Mesenchymal stem cell (in vitro differentiated cells and primary cell): ENCODE data around the gene KIAA1328.

ENCODE experiments used
- DNase-seq: peaks from one replicate; pipeline ENCODE4 v3.0.0-alpha.2; 2013
- H2AFZ ChIP-seq: one replicate; pipeline ENCODE4 v1.6.1; 2013; ENCODE audit warnings: low read depth, mild to moderate bottlenecking, control low read depth, inconsistent platforms, low read length, moderate library complexity
- H2AK5ac ChIP-seq: 2 replicates; pipeline ENCODE4 v1.6.1; 2013; ENCODE audit warnings: low read length, moderate library complexity, mild to moderate bottlenecking, inconsistent platforms; ENCODE audit not compliant: severe bottlenecking
- H2BK120ac ChIP-seq: one replicate; pipeline ENCODE4 v1.6.1; 2013; ENCODE audit warnings: low read depth, mild to moderate bottlenecking, inconsistent platforms, low read length, moderate library complexity
- H2BK12ac ChIP-seq, 2 experiments: one replicate each; pipeline ENCODE4 v1.6.1; 2013; ENCODE audit warnings: inconsistent platforms in 2 of 2, low read length in 2 of 2, mild to moderate bottlenecking in 2 of 2, moderate library complexity in 2 of 2, control low read depth in 1 of 2
- H2BK15ac ChIP-seq: one replicate; pipeline ENCODE4 v1.6.1; 2013; ENCODE audit warnings: mild to moderate bottlenecking, low read depth, inconsistent platforms; ENCODE audit not compliant: poor library complexity, severe bottlenecking
- H2BK5ac ChIP-seq: 2 replicates; pipeline ENCODE4 v1.6.1; 2013; ENCODE audit warnings: low read depth, mild to moderate bottlenecking, low read length, control low read depth, inconsistent platforms; ENCODE audit not compliant: poor library complexity, severe bottlenecking
- H3K14ac ChIP-seq, 2 experiments: one replicate each; pipeline ENCODE4 v1.6.1; 2013; ENCODE audit warnings: inconsistent platforms in 2 of 2, low read length in 2 of 2, control low read depth in 1 of 2, mild to moderate bottlenecking in 1 of 2, moderate library complexity in 1 of 2
- H3K18ac ChIP-seq, 2 experiments: one replicate each; pipeline ENCODE4 v1.6.1; 2013; ENCODE audit warnings: inconsistent platforms in 2 of 2, low read length in 2 of 2, control low read depth in 1 of 2, low read depth in 1 of 2, mild to moderate bottlenecking in 1 of 2
- H3K23ac ChIP-seq, 2 experiments: one replicate each; pipeline ENCODE4 v1.6.1; 2013; ENCODE audit warnings: inconsistent platforms in 2 of 2, low read length in 2 of 2, mild to moderate bottlenecking in 2 of 2, moderate library complexity in 2 of 2, control low read depth in 1 of 2
- H3K27ac ChIP-seq: 2 replicates; pipeline ENCODE4 v1.5.1; 2013; ENCODE audit warnings: mild to moderate bottlenecking, moderate library complexity, low read length, control low read depth, inconsistent platforms; ENCODE audit not compliant: poor library complexity, severe bottlenecking
- H3K27me3 ChIP-seq, 2 experiments: 2 replicates each; pipeline versions ENCODE4 v1.6.1 to v1.7.0; 2013; ENCODE audit warnings: low read length in 2 of 2, mild to moderate bottlenecking in 2 of 2, moderate library complexity in 2 of 2, control low read depth in 1 of 2, inconsistent platforms in 1 of 2; ENCODE audit not compliant: control insufficient read depth in 1 of 2, insufficient read depth in 1 of 2
- H3K36me3 ChIP-seq, 2 experiments: 2 replicates each; pipeline versions ENCODE4 v1.6.1 to v1.7.0; 2013; ENCODE audit warnings: low read length in 2 of 2, control low read depth in 1 of 2, inconsistent platforms in 1 of 2, low read depth in 1 of 2, mild to moderate bottlenecking in 1 of 2; ENCODE audit not compliant: insufficient read depth in 2 of 2, control insufficient read depth in 1 of 2
- H3K4ac ChIP-seq, 2 experiments: one replicate each; pipeline ENCODE4 v1.6.1; 2013; ENCODE audit warnings: inconsistent platforms in 2 of 2, low read length in 2 of 2, mild to moderate bottlenecking in 2 of 2, moderate library complexity in 2 of 2, control low read depth in 1 of 2, low read depth in 1 of 2
- H3K4me1 ChIP-seq: 2 replicates; pipeline ENCODE4 v1.6.1; 2013; ENCODE audit warnings: low read depth, low read length, control low read depth; ENCODE audit not compliant: control insufficient read depth, insufficient read depth
- H3K4me2 ChIP-seq: 2 replicates; pipeline ENCODE4 v1.6.1; 2013; ENCODE audit warnings: low read length, mild to moderate bottlenecking, inconsistent platforms; ENCODE audit not compliant: poor library complexity, severe bottlenecking
- H3K4me3 ChIP-seq, 2 experiments: 2 replicates each; pipeline versions ENCODE4 v1.5.1 to v1.7.0; 2013; ENCODE audit warnings: low read length in 2 of 2, mild to moderate bottlenecking in 2 of 2, control low read depth in 1 of 2, low read depth in 1 of 2; ENCODE audit not compliant: insufficient read depth in 1 of 2
- H3K79me1 ChIP-seq: replicated peaks from 2 replicates; pipeline ENCODE4 v1.6.1; 2013; ENCODE audit warnings: mild to moderate bottlenecking, control low read depth, low read length, inconsistent platforms; ENCODE audit not compliant: poor library complexity, severe bottlenecking
- H3K9ac ChIP-seq: 2 replicates; pipeline ENCODE4 v1.7.0; 2013; ENCODE audit warnings: mild to moderate bottlenecking, low read length, moderate library complexity
- H3K9me3 ChIP-seq: 2 replicates; pipeline ENCODE4 v1.7.0; 2013; ENCODE audit warnings: mild to moderate bottlenecking, low read length; ENCODE audit not compliant: control insufficient read depth
- H4K8ac ChIP-seq: one replicate; pipeline ENCODE4 v1.6.1; 2013; ENCODE audit warnings: inconsistent platforms, mild to moderate bottlenecking, low read length, moderate library complexity
- H4K91ac ChIP-seq: one replicate; pipeline ENCODE4 v1.6.1; 2013; ENCODE audit warnings: mild to moderate bottlenecking, low read length, inconsistent platforms
- WGBS: methylation state at CpG from one replicate; pipeline ENCODE4 v1.1.7; 2013; ENCODE audit warnings: mixed read lengths; 5-methylcytosine and 5-hydroxymethylcytosine counted together

KIAA1328 gene

DNA sequence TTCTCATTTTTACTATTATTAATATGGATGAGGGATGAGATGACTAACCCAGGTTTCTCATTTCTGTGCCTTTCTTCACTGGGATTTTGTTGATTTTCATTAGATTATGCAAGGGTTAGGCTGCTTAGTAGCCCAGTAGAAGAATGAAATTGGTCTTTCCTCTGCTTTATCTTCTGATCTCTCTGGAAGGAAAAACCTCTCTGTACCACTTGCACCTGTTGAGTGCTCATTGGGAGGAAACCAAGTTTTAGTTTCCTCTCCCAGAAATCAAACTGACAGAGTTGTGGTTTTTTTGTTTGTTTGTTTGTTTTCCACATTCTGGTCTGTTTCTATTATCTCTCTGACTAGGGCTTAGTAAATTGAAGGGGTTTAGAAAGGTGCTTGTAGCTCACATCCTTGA is 60.8 kb downstream of the KIAA1328 start:
- Histone ChIP-seq H2BK12ac (no peak overlapping the region), H3K4ac (no peak overlapping the region), H3K4me1 (no peaks in the 10 kb centered on the region), H2AFZ (no peak overlapping the region), H3K27ac (no peak overlapping the region), H3K79me1 (no peaks in the 10 kb centered on the region), H3K9ac (no peak overlapping the region), H2BK120ac (no peak overlapping the region), H3K4me3 (no peak overlapping the region), H3K14ac (no peak overlapping the region), H3K4me2 (no peak overlapping the region), H3K27me3 (no peaks in the 10 kb centered on the region), H2BK15ac (no peak overlapping the region), H4K91ac (no peak overlapping the region), H2AK5ac (no peak overlapping the region), H4K8ac (no peak overlapping the region), H3K9me3 (no peaks in the 10 kb centered on the region), H2BK5ac (no peak overlapping the region), H3K36me3 (no peaks in the 10 kb centered on the region), H3K18ac (no peak overlapping the region), H3K23ac (no peak overlapping the region)
- no peak for DNase-seq

DNA sequence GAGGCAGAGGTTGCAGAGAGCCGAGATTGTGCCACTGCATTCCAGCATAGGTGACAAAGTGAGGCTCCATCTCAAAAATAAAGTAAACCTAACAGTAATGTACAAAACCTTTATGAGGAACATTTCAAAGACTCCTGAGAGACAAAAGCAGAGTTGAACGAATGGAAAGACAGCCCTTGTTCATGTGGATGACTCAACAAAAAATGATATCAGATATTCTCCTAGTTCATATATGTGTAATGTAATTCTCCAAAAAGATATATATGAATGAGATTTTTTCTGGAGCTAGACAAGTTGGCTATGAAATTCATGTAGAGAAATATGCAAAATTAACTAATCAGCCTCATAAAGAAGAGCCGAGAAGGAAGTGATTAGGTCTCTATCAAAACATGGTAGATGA is 61.7 kb downstream of the KIAA1328 start:
- Histone ChIP-seq H2BK15ac (no peak overlapping the region), H3K9me3 (no peaks in the 10 kb centered on the region), H3K23ac (no peak overlapping the region), H3K4me2 (no peak overlapping the region), H3K27ac (no peak overlapping the region), H3K4me3 (no peak overlapping the region), H3K14ac (no peak overlapping the region), H2BK5ac (no peak overlapping the region), H3K36me3 (no peaks in the 10 kb centered on the region), H4K91ac (no peak overlapping the region), H3K9ac (no peak overlapping the region), H3K27me3 (no peaks in the 10 kb centered on the region), H3K4me1 (no peaks in the 10 kb centered on the region), H2AFZ (no peak overlapping the region), H3K79me1 (no peaks in the 10 kb centered on the region), H2AK5ac (no peak overlapping the region), H2BK12ac (no peak overlapping the region), H3K18ac (no peak overlapping the region), H4K8ac (no peak overlapping the region), H2BK120ac (no peak overlapping the region), H3K4ac (no peak overlapping the region)
- DNase-seq: no peak
- 100% methylated on average over 1 of the region's 3 CpGs for WGBS

DNA sequence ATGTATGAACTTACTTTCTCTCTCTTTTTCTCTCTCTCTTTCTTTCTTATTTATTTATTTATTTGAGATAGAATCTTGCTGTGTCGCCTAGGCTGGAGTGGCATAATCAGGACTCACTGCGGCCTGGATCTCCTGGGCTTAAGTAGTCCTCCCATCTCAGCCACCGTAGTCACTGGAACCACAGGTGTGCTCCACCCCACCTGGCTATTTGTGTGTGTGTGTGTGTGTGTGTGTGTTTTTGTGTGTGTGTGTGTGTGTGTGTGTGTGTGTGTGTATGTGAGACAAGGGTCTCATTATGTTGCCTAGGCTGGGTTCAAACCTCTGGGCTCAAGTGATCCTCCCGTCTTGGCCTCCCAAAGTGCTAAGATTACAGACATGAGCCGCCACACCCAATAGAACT is 64.3 kb downstream of the KIAA1328 start:
- no peak overlapping the region for H3K23ac ChIP-seq
- no peak overlapping the region for H2BK15ac ChIP-seq
- H3K4me1 ChIP-seq: no peaks in the 10 kb centered on the region
- DNase-seq: no peak
- no peak overlapping the region for H3K27ac ChIP-seq
- no peak overlapping the region for H2BK12ac ChIP-seq
- H3K4ac ChIP-seq: no peak overlapping the region
- H3K79me1 ChIP-seq: no peaks in the 10 kb centered on the region
- H3K27me3 ChIP-seq: no peaks in the 10 kb centered on the region
- H3K9ac ChIP-seq: no peak overlapping the region
- no peak overlapping the region for H2BK5ac ChIP-seq
- H2BK120ac ChIP-seq: no peak overlapping the region
- H4K8ac ChIP-seq: no peak overlapping the region
- H3K9me3 ChIP-seq: no peaks in the 10 kb centered on the region
- H2AK5ac ChIP-seq: no peak overlapping the region
- no peaks in the 10 kb centered on the region for H3K36me3 ChIP-seq
- no peak overlapping the region for H4K91ac ChIP-seq
- WGBS: 96% methylated on average over 3 of the region's 5 CpGs
- no peak overlapping the region for H2AFZ ChIP-seq
- no peak overlapping the region for H3K14ac ChIP-seq
- no peak overlapping the region for H3K4me2 ChIP-seq
- no peak overlapping the region for H3K18ac ChIP-seq
- H3K4me3 ChIP-seq: no peak overlapping the region

DNA sequence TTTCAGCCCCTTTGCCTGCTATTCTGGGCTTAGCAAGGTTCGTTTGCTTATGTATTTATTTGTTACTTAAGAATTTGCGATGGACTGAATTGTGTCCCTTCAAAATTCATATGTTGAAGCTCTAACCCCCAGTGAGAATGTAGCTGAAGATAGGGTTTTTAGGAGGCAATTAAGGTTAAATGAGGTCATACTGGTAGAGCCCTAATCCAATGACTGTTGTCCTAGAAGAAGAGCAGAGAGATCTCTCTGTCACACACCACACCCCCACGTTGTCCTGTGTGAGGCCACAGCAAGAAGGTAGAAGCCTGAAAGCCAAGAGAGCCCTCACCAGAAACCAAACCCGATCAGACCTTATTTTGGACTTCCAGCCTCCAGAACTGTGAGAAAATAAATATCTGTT is 66.7 kb downstream of the KIAA1328 start:
- Histone ChIP-seq H3K18ac (no peak overlapping the region), H2AFZ (no peak overlapping the region), H4K91ac (no peak overlapping the region), H3K4ac (no peak overlapping the region), H3K4me1 (no peaks in the 10 kb centered on the region), H3K23ac (no peak overlapping the region), H3K27me3 (no peaks in the 10 kb centered on the region), H4K8ac (no peak overlapping the region), H2BK12ac (no peak overlapping the region), H2BK120ac (no peak overlapping the region), H3K27ac (no peak overlapping the region), H2BK15ac (no peak overlapping the region), H3K14ac (no peak overlapping the region), H3K4me3 (no peak overlapping the region), H3K79me1 (no peaks in the 10 kb centered on the region), H3K9ac (no peak overlapping the region), H2BK5ac (no peak overlapping the region), H2AK5ac (no peak overlapping the region), H3K9me3 (peaks cover 6% of the 10 kb centered on the region), H3K36me3 (no peaks in the 10 kb centered on the region), H3K4me2 (no peak overlapping the region)
- no peak for DNase-seq
- WGBS: 84% methylated on average over 3 of the region's 4 CpGs
